Measurements from ENCODE around the gene CPZ. TPM values are rescaled to one million over a fixed set of nuclear protein-coding genes. Genes with fewer than 3 reads are reported as not detected.

The CPZ gene
- total RNA-seq, 1 experiment from 2014 or later, result 9.1 TPM

DNA sequence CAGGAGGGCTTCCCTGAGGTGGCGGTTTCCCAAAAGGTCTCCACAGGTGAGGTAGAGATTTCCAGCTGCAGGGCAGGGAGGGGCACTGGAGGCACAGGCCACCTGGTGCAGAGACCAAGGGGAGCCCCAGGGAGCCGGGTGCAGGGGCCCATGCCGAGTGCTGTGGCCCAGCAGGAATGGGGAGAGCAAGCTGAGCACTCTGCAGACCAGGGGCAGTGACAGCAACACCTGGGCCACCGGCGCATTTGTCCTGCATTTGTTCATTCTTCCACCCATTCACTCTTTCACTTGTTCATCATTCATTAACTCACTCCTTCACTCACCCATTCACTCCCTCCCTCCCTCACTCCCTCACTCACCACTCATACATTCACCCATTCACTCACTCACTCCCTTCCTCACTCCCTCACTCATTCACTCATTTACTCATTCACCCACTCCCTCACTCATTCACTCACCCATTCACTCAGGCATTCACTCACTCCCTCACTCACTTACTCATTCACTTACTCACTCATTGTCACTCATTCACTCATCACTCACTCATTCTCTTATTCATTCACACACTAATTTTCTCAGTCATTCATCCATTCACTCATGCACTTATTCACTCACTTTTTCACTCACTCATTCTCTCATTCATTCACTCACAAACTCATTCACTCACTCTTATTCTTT, 16.3 kb downstream of the CPZ start:
- H3K4me3 ChIP-seq, result no peak overlapping the region
- H3K27me3 ChIP-seq (ENCODE audit: insufficient read depth, low read depth), result no peaks in the 10 kb centered on the region
- no peaks in the 10 kb centered on the region for H4K20me1 ChIP-seq (ENCODE audit: insufficient read depth)
- CTCF ChIA-PET, result no interaction called here
- no peak overlapping the region for H2AFZ ChIP-seq
- no peaks in the 10 kb centered on the region for H3K79me2 ChIP-seq (ENCODE audit: low read depth)
- TF ChIP-seq EZH2 (IDR thresholded peaks at IDR 0.05; ENCODE audit: low read depth) (no peak), CTCF (conservative IDR thresholded peaks at IDR 0.05) (no peak)
- no peaks in the 10 kb centered on the region for H3K9me2 ChIP-seq (ENCODE audit: insufficient read depth)
- no peaks in the 10 kb centered on the region for H3F3A ChIP-seq (ENCODE audit: insufficient read depth, low read depth)
- POLR2A ChIA-PET (ENCODE audit: unreplicated experiment), result no interaction called here
- no peaks in the 10 kb centered on the region for H3K36me3 ChIP-seq (ENCODE audit: low read depth)
- no peak overlapping the region for H3K27ac ChIP-seq
- DNase-seq, result no peak
- no TSS peak for BruUV-seq (replicated peaks)
- H3K4me2 ChIP-seq, result no peak overlapping the region
- H3K9me3 ChIP-seq (ENCODE audit: insufficient read depth, low read depth), result no peaks in the 10 kb centered on the region
- intact Hi-C loops (cut with micrococcal nuclease; ENCODE audit: unreplicated experiment), result no loop called here
- H3K4me1 ChIP-seq (replicated peaks; ENCODE audit: insufficient read depth), result no peaks in the 10 kb centered on the region

GRCh38 chr4:8609406-8609805, 16.8 kb downstream of the CPZ start:
- Histone ChIP-seq H3K9me3 (ENCODE audit: insufficient read depth, low read depth) (no peaks in the 10 kb centered on the region), H3K4me2 (no peak overlapping the region), H3K4me3 (no peak overlapping the region), H3K9me2 (ENCODE audit: insufficient read depth) (no peaks in the 10 kb centered on the region), H3K36me3 (ENCODE audit: low read depth) (no peaks in the 10 kb centered on the region), H4K20me1 (ENCODE audit: insufficient read depth) (no peaks in the 10 kb centered on the region), H2AFZ (no peak overlapping the region), H3K27ac (no peak overlapping the region), H3F3A (ENCODE audit: insufficient read depth, low read depth) (no peaks in the 10 kb centered on the region), H3K79me2 (ENCODE audit: low read depth) (no peaks in the 10 kb centered on the region), H3K27me3 (ENCODE audit: insufficient read depth, low read depth) (no peaks in the 10 kb centered on the region), H3K4me1 (replicated peaks; ENCODE audit: insufficient read depth) (no peaks in the 10 kb centered on the region)
- no peak for DNase-seq
- BruUV-seq (replicated peaks), result no TSS peak
- no peak for TF ChIP-seq CTCF (conservative IDR thresholded peaks at IDR 0.05)
- no peak for TF ChIP-seq EZH2 (IDR thresholded peaks at IDR 0.05; ENCODE audit: low read depth)
- ChIA-PET CTCF (interaction anchor here (0.5 kb wide), 1 partner anchor 37 kb away, joined by 13 read pairs; no protein-coding TSS in a partner anchor), POLR2A (ENCODE audit: unreplicated experiment) (no interaction called here)
- intact Hi-C loops (cut with micrococcal nuclease; ENCODE audit: unreplicated experiment), result no loop called here

GRCh38 chr4:8609824-8610350, 17.3 kb downstream of the CPZ start:
- no peaks in the 10 kb centered on the region for H3K9me3 ChIP-seq (ENCODE audit: insufficient read depth, low read depth)
- no TSS peak for BruUV-seq (replicated peaks)
- H3K27me3 ChIP-seq (ENCODE audit: insufficient read depth, low read depth), result no peaks in the 10 kb centered on the region
- no peaks in the 10 kb centered on the region for H4K20me1 ChIP-seq (ENCODE audit: insufficient read depth)
- no peaks in the 10 kb centered on the region for H3F3A ChIP-seq (ENCODE audit: insufficient read depth, low read depth)
- no peaks in the 10 kb centered on the region for H3K4me1 ChIP-seq (replicated peaks; ENCODE audit: insufficient read depth)
- H3K79me2 ChIP-seq (ENCODE audit: low read depth), result no peaks in the 10 kb centered on the region
- no peak overlapping the region for H3K4me2 ChIP-seq
- no peak overlapping the region for H2AFZ ChIP-seq
- H3K36me3 ChIP-seq (ENCODE audit: low read depth), result no peaks in the 10 kb centered on the region
- no peak for DNase-seq
- no peak overlapping the region for H3K4me3 ChIP-seq
- TF ChIP-seq EZH2 (IDR thresholded peaks at IDR 0.05; ENCODE audit: low read depth) (no peak), CTCF (conservative IDR thresholded peaks at IDR 0.05) (no peak)
- POLR2A ChIA-PET (ENCODE audit: unreplicated experiment), result no interaction called here
- CTCF ChIA-PET, result interaction anchor here (0.5 kb wide), 1 partner anchor 37 kb away, joined by 13 read pairs; no protein-coding TSS in a partner anchor
- intact Hi-C loops (cut with micrococcal nuclease; ENCODE audit: unreplicated experiment), result no loop called here
- H3K27ac ChIP-seq, result no peak overlapping the region
- no peaks in the 10 kb centered on the region for H3K9me2 ChIP-seq (ENCODE audit: insufficient read depth)
